ENCODE measurements around the gene PPP2R2D. TPM values are rescaled to one million over a fixed set of nuclear protein-coding genes. Genes with fewer than 3 reads are reported as not detected.
"Not testable (repeated sequence)": the region's sequence is repeated elsewhere in the genome, so short reads cannot be mapped to it uniquely, and the experiment has no call there.

PPP2R2D gene
- total and polyA plus RNA-seq, 5 experiments from 2014 or later, result 22.7 to 49.6 (median 38.3) TPM

DNA sequence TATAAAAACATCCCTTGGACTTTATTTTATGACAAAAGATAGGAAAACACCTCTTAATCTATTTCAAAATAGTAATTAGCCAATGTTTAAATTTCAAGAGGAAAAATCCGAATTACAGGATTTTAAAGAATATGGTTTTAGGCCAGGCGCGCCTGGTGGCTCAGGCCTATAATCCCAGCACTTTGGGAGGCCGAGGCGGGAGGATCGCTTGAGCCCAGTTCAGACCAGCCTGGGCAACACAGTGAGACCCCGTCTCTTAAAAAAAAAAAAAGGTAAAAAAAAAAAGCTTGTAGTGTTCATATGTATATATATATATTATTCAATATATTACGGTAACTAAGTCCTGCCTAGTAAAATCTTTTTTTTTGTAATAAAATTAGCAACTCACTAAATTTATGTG is 79.5 kb downstream of the PPP2R2D start:
- peak overlapping the region; percentile 27 to 90 (median 79) for H3K27ac Mint-ChIP-seq

DNA sequence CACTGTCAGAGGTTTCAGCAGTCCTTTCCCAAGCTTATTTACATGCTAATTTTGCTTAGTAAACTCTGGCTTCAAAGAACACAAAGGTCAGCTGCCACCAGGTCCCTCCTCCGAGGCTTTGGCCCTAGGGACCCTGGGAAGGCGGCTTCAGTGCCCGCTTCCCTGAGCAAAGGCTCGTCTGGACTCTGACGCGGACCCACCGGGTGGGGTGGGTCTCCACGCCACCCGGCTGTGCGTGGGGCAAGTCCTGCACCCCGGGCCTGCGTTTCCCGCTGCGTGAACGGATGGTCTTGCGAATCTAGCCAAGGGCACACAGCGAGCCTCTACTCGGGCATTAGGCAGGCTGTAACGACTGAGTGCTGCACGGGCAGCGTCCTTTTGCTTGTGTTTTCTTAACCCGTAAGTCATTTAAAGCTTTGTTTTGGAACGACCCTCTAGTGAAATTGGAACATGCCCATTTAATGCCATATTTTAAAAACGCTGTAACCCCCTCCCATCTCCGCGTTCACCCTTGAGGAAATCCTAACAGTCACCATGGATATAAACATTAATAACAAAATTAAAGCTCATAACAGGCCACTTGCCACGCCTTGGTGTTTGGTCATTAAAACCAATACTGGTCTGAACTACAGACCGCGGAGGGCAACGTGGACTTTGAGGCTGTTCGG is 80.1 kb downstream of the PPP2R2D start:
- peaks cover 0 to 2% (median 0%) of the 10 kb centered on the region in 3 donors for H3K36me3 Mint-ChIP-seq
- peaks cover 0 to 2% (median 0%) of the 10 kb centered on the region in 5 donors for H3K27me3 Mint-ChIP-seq
- ATAC-seq (no peak), DNase-seq (peak in 1 of 10 donors; percentile 10)
- peak overlapping the region; percentile 78 to 91 (median 87) for H3K4me3 Mint-ChIP-seq
- POLR2A ChIA-PET, result interaction anchor here (0.7 to 2.9 kb wide), 7 partner anchors 8 to 80 kb away, joined by 3 to 29 read pairs (median 6); partner anchors contain the start of gene PPP2R2D
- H3K4me1 Mint-ChIP-seq, result peaks cover 31 to 56% (median 52%) of the 10 kb centered on the region in 4 donors
- no peaks in the 10 kb centered on the region for H3K9me3 Mint-ChIP-seq
- H3K27ac Mint-ChIP-seq, result peak overlapping the region; percentile 51 to 94 (median 81)

More for the DNA sequence above, 79.5 kb downstream of the PPP2R2D start:
- ATAC-seq, result no peak
- no peaks in the 10 kb centered on the region for H3K9me3 Mint-ChIP-seq
- peak overlapping the region; percentile 79 to 91 (median 85) for H3K4me3 Mint-ChIP-seq
- H3K4me1 Mint-ChIP-seq, result peaks cover 35 to 61% (median 58%) of the 10 kb centered on the region in 4 donors
- DNase-seq, result no peak
- H3K36me3 Mint-ChIP-seq, result peaks cover 0 to 2% (median 0%) of the 10 kb centered on the region in 3 donors
- POLR2A ChIA-PET, result interaction anchor here (0.7 to 2.9 kb wide), 5 partner anchors 10 to 80 kb away, joined by 3 to 14 read pairs (median 6); partner anchors contain the start of gene PPP2R2D
- peaks cover 0 to 2% (median 0%) of the 10 kb centered on the region in 5 donors for H3K27me3 Mint-ChIP-seq

DNA sequence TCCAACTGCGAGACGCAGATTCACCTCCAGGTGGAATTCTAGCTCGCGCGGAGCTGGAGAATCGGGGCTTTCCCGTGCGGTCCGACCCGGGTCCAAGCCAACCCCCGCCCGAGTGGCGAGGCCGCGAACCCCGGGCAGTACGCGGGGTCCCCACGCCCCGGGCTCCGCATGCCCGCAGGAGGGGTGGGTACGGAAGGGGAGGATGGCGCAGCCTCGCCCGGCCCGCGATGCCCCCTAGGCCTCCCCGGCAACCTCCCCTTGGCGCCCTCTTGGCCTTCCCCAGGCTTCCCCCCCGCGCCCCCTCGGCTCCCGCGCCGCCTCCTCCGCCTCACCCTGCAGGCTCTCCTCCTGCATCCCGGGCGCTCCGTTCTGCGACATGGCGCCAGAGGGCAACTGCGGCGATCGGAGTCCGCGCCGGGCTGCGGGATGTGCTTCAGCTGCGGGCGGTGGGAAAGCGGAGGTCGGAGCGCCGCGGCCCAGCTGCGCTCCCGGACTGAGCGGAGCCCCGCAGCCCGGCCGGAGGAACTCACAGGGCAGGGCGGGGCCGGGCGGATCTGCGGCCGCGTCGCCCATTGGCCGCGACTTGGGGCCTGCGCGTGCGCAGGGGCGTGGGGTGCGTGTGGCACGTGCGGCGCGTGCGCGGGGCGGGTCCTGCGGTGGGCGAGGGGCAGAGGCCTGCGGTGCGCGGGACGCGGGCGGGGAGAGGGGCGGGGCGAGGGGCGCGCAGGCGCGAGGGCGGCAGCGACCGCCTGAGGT is 80.8 kb downstream of the PPP2R2D start, which contains the start of gene BNIP3:
TSS of gene BNIP3 (minus strand) at position 495 of the 756 bp plus-strand sequence. CDS start at position 378, 117 bp downstream.
- ATAC-seq (peak; percentile 84 to 90), DNase-seq (peak; percentile 89 to 97 (median 94))
- Mint-ChIP-seq H3K36me3 (peaks cover 0 to 2% (median 0%) of the 10 kb centered on the region in 3 donors), H3K9me3 (no peaks in the 10 kb centered on the region), H3K4me1 (peaks cover 24 to 49% (median 45%) of the 10 kb centered on the region in 4 donors), H3K27ac (peak within 1 kb of the TSS; percentile 51 to 94 (median 82)), H3K4me3 (peak within 1 kb of the TSS; percentile 82 to 91 (median 88)), H3K27me3 (peaks cover 0 to 2% (median 0%) of the 10 kb centered on the region in 5 donors)
- POLR2A ChIA-PET, result interaction anchor here (1.0 to 2.9 kb wide), 7 partner anchors 9 to 81 kb away, joined by 3 to 29 read pairs (median 6); partner anchors contain the start of gene PPP2R2D

DNA sequence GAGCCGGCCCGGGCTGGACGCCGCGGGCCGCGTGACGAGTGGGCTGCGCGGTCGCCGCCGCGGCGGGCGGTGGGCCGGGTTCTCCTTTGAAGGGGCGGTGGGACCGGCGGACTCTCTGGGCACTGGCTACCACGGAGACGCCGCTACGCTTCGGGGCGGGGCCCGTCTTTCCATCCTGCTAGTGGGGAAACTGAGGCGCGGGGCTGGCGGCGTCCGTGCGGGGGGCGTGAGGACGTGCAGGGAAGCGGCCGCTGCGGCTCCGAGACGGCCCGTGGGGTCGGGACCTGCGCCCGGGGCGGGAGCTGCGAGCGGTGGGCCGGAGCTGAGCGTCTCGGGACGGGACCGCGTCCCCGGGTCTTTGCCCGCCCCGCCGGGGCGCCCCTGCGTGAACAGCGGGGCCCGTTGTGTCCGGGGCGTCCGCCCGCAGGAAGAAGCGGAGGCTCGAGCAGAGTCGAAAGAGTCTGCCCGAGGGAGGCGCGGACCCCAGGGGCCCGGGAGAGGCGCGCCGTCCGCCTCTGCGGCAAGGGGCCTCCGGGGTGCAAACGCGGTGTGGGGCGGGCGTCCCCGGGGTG is 81.5 kb downstream of the PPP2R2D start:
- Mint-ChIP-seq H3K36me3 (peaks cover 0 to 2% (median 0%) of the 10 kb centered on the region in 3 donors), H3K4me3 (peak overlapping the region in 9 of 10 donors; percentile 47 to 88 (median 74)), H3K9me3 (no peaks in the 10 kb centered on the region), H3K27me3 (peaks cover 0 to 2% (median 0%) of the 10 kb centered on the region in 5 donors), H3K27ac (no peak overlapping the region), H3K4me1 (peaks cover 17 to 42% (median 39%) of the 10 kb centered on the region in 4 donors)
- peak; percentile 19 to 35 for ATAC-seq
- peak in 1 of 10 donors; percentile 31 for DNase-seq
- POLR2A ChIA-PET, result interaction anchor here (1.0 to 2.9 kb wide), 3 partner anchors 9 to 82 kb away, joined by 4 to 29 read pairs (median 14); partner anchors contain the start of gene PPP2R2D

DNA sequence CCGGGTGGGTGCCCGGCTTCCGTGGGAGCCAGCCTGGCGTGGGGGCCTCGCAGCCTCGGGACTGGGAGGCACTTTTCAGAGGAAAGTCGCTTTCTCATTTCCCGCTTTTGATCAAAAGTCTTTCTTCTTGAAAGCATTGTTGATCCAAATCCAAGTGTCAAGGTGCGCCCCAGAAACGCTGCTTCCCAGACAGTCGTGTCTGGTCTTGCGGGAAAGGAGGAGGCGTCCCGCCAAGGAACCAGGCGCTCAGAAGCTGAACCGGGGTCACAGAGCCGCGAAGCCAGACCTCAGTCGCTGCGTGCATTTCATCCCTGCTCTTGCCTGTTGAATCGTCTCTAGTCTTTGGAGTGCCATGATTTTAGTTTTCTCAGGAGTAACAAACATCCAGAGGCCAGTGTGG is 82.0 kb downstream of the PPP2R2D start:
- Mint-ChIP-seq H3K4me3 (peak overlapping the region; percentile 56 to 87 (median 75)), H3K36me3 (peaks cover 0 to 2% (median 0%) of the 10 kb centered on the region in 3 donors), H3K27ac (peak overlapping the region; percentile 1 to 83 (median 50)), H3K9me3 (no peaks in the 10 kb centered on the region), H3K27me3 (peaks cover 0 to 2% (median 0%) of the 10 kb centered on the region in 5 donors), H3K4me1 (peaks cover 14 to 37% (median 33%) of the 10 kb centered on the region in 4 donors)
- ATAC-seq (no peak), DNase-seq (peak in 1 of 10 donors; percentile 14)
- POLR2A ChIA-PET, result interaction anchor here (1.0 to 2.9 kb wide), 4 partner anchors 10 to 83 kb away, joined by 3 to 29 read pairs (median 9); partner anchors contain the start of gene PPP2R2D

DNA sequence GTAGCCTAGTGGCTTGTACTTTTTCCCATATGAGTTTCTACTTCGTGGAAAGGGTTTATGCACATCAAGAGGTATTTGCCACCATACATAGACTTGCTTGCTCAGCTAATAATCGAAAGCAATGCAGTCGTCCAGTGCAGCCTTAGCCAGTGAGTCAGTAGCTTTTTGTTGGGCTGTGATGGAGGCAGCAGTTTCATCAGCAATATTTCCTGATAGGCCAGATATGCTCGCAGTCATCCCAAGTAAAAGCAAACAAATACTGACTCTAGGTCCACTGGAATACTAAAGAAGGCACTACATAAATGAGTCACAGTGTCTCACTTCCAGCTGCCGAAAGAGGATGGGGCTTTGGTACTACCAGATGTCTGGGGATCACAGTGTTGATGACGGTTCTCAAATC is 83.0 kb downstream of the PPP2R2D start:
- Mint-ChIP-seq H3K4me1 (peaks cover 9 to 29% (median 24%) of the 10 kb centered on the region in 4 donors), H3K36me3 (no peaks in the 10 kb centered on the region), H3K4me3 (peak overlapping the region in 7 of 10 donors; percentile 56 to 87 (median 79)), H3K27me3 (peaks cover 0 to 2% (median 0%) of the 10 kb centered on the region in 5 donors), H3K9me3 (no peaks in the 10 kb centered on the region), H3K27ac (peak overlapping the region in 2 of 10 donors; percentile 1 to 15)
- no peak for ATAC-seq
- POLR2A ChIA-PET, result interaction anchor here (0.9 to 1.0 kb wide), 2 partner anchors 8 to 84 kb away, joined by 3 read pairs; no protein-coding TSS in a partner anchor
- no peak for DNase-seq

DNA sequence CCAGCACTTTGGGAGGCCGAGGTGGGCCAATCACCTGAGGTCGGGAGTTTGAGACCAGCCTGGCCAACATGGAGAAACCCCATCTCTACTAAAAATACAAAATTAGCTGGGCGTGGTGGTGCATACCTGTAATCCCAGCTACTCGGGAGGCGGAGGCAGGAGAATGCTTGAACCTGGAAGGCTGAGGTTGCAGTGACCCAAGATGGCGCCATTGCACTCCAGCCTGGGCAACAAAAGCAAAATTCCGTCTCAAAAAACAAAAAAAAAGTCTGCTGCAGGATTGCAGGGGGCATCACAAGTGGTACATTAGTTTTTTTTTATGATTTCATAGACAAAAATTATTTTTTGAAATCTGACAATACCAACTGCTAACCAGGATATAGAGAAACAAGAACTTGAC is 86.0 kb downstream of the PPP2R2D start:
- H3K36me3 Mint-ChIP-seq, H3K9me3 Mint-ChIP-seq, H3K27me3 Mint-ChIP-seq, H3K4me1 Mint-ChIP-seq, ATAC-seq, DNase-seq, H3K4me3 Mint-ChIP-seq, POLR2A ChIA-PET, H3K27ac Mint-ChIP-seq: not testable (repeated sequence)

DNA sequence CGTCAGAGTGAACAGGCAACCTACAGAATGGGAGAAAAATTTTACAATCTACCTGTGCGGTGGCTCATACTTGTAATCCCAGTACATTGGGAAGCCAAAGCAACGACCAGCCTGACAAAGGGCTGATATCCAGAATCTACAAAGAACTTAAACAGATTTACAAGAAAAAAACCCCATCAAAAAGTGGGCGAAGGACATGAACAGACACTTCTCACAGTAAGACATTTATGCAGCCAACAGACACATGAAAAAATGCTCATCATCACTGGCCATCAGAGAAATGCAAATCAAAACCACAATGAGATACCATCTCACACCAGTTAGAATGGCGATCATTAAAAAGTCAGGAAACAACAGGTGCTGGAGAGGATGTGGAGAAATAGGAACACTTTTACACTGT is 86.5 kb downstream of the PPP2R2D start:
- POLR2A ChIA-PET, H3K36me3 Mint-ChIP-seq, H3K9me3 Mint-ChIP-seq, DNase-seq, H3K27ac Mint-ChIP-seq, H3K27me3 Mint-ChIP-seq, H3K4me1 Mint-ChIP-seq, H3K4me3 Mint-ChIP-seq, ATAC-seq: not testable (repeated sequence)

DNA sequence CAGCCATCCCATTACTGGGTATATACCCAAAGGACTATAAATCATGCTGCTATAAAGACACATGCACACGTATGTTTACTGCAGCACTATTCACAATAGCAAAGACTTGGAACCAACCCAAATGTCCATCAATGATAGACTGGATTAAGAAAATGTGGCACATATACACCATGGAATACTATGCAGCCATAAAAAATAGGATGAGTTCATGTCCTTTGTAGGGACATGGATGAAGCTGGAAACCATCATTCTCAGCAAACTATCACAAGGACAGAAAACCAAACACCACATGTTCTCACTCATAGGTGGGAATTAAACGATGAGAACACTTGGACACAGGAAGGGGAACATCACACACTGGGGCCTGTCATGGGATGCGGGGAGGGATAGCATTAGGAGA is 87.0 kb downstream of the PPP2R2D start:
- H3K27ac Mint-ChIP-seq, H3K4me3 Mint-ChIP-seq, POLR2A ChIA-PET, DNase-seq, H3K27me3 Mint-ChIP-seq, ATAC-seq, H3K9me3 Mint-ChIP-seq, H3K4me1 Mint-ChIP-seq, H3K36me3 Mint-ChIP-seq: not testable (repeated sequence)

DNA sequence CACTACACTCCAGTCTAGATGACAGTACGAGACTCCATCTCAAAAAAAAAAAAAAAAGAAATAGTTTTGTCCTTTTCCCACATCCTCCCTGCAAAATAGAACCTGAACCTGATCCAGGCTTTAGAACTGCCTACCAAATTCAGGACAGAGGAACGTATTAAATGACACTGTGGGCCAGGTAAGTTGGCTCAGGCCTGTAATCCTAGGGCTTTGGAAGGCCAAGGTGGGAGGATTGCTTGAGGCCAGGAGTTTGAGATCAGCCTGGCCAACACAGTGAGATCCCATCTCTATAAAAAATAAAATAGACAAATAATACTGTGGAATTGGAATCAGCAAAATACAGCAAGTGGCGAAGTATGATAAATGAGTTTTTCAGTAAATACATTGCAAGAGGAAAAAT is 90.9 kb downstream of the PPP2R2D start:
- Mint-ChIP-seq H3K36me3 (no peaks in the 10 kb centered on the region), H3K27me3 (no peaks in the 10 kb centered on the region), H3K27ac (no peak overlapping the region), H3K9me3 (no peaks in the 10 kb centered on the region), H3K4me1 (peaks cover 0 to under 1% (median 0%) of the 10 kb centered on the region in 4 donors), H3K4me3 (no peak overlapping the region)
- no peak for DNase-seq
- POLR2A ChIA-PET, result no interaction called here
- ATAC-seq, result no peak

DNA sequence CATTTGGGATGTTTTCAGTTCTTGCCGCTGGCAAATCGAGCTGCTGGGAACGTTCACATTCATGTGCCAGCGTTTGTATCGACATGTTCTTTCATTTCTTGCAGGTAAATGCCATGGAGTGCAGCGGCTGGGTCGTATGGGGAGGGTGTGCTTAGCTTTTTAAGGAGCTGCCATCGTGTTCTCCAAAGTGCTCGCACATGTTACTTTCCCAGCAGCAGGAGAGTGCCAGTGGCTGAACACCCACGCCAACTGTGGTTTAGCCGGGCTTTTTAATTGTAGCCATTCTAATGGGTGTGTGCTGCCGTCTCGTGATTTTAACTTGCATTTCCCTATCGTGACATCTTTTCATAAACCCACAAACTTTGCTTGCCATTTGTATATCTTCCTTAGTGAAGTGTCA is 92.5 kb downstream of the PPP2R2D start:
- POLR2A ChIA-PET, result no interaction called here
- DNase-seq, result no peak
- Mint-ChIP-seq H3K36me3 (no peaks in the 10 kb centered on the region), H3K27me3 (no peaks in the 10 kb centered on the region), H3K4me1 (peaks cover 0 to 2% (median 0%) of the 10 kb centered on the region in 4 donors), H3K27ac (no peak overlapping the region), H3K9me3 (no peaks in the 10 kb centered on the region), H3K4me3 (no peak overlapping the region)
- ATAC-seq, result no peak

DNA sequence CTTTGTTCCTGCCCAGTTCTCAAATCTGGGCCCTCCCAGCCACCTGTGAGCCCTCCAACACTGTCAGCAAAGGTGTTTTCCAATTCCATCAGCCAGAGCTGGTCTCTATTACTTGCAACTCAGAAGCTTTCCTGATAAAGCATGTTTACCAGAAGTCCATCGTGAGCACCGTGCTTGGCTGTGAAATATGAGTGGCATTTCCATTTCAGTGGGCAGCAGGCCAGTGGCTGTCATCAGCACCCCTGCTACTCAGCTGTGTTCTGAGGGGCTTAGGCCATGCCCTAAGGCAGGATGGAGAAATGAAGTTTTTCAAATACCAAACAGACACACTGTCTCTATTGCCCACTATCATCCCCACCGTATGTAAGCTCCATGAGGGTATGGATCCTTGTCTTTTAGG is 93.6 kb downstream of the PPP2R2D start:
- no peaks in the 10 kb centered on the region for H3K27me3 Mint-ChIP-seq

More for the DNA sequence above, 93.6 kb downstream of the PPP2R2D start:
- Mint-ChIP-seq H3K4me3 (no peak overlapping the region), H3K9me3 (no peaks in the 10 kb centered on the region), H3K36me3 (no peaks in the 10 kb centered on the region), H3K4me1 (peaks cover 0 to 2% (median 0%) of the 10 kb centered on the region in 4 donors), H3K27ac (peak overlapping the region in 1 of 10 donors; percentile 50)
- POLR2A ChIA-PET, result interaction anchor here (0.5 kb wide), 1 partner anchor 91 kb away, joined by 4 read pairs; no protein-coding TSS in a partner anchor
- ATAC-seq (no peak), DNase-seq (no peak)
